ENCODE data around the gene FLYWCH1. TPM values are rescaled to one million over a fixed set of nuclear protein-coding genes. Genes with fewer than 3 reads are reported as not detected.

Gene FLYWCH1
- total RNA-seq, 1 experiment from 2014 or later: 12.5 TPM

- no peaks in the 10 kb centered on the region for H3K79me1 ChIP-seq (ENCODE audit: insufficient read depth, low read depth, low read length, poor library complexity, severe bottlenecking)
- H3K23me2 ChIP-seq (ENCODE audit: insufficient read length, low read depth, low read length, poor library complexity, severe bottlenecking): no peaks in the 10 kb centered on the region
- H2BK12ac ChIP-seq (ENCODE audit: insufficient read length, low read depth, low read length): no peak overlapping the region
- no peak overlapping the region for H3K23ac ChIP-seq (ENCODE audit: insufficient read length, low read depth, low read length)
- no peaks in the 10 kb centered on the region; the same call in 1 of the 2 replicates for H3K27me3 Mint-ChIP-seq (ENCODE audit: low read depth)
- no peak overlapping the region for H4K5ac ChIP-seq (ENCODE audit: insufficient read length, low read depth, low read length)
- H2BK20ac ChIP-seq (ENCODE audit: low read depth, low read length, poor library complexity, severe bottlenecking): no peak overlapping the region
- no peak overlapping the region for H3K9ac ChIP-seq (ENCODE audit: extremely low read depth, insufficient read length, low read length)
- peaks cover 2% of the 10 kb centered on the region for H4K20me1 ChIP-seq (ENCODE audit: control insufficient read depth, insufficient read depth, insufficient read length)
- no peak overlapping the region for H3K27ac ChIP-seq (ENCODE audit: insufficient read length, low read depth, low read length)
- no peaks in the 10 kb centered on the region for H3K9me3 ChIP-seq (ENCODE audit: control insufficient read depth, low read depth, low read length)
- H3K4ac ChIP-seq (ENCODE audit: low read depth, low read length): no peak overlapping the region
- no peak overlapping the region for H2BK120ac ChIP-seq (ENCODE audit: low read depth, low read length, poor library complexity, severe bottlenecking)
- no peak overlapping the region for H3K56ac ChIP-seq (ENCODE audit: insufficient read length, low read depth, low read length)
- no peak overlapping the region for H3T11ph ChIP-seq (ENCODE audit: low read length)
- H3K14ac ChIP-seq (ENCODE audit: insufficient read depth, low read length): no peak overlapping the region
- no peaks in the 10 kb centered on the region for H3K79me2 ChIP-seq (ENCODE audit: insufficient read depth, low read length)
- H4K91ac ChIP-seq (ENCODE audit: insufficient read length, low read depth, low read length): no peak overlapping the region
- H3K9me3 Mint-ChIP-seq: no peaks in the 10 kb centered on the region
- H4K8ac ChIP-seq (replicated peaks; ENCODE audit: insufficient read length, low read depth, low read length): no peak overlapping the region
- H3K27ac Mint-ChIP-seq: no peak overlapping the region
- H3K18ac ChIP-seq (ENCODE audit: insufficient read length, low read depth, low read length): no peak overlapping the region
- WGBS (ENCODE audit: extremely low coverage, insufficient read length, low lambda C conversion rate): no CpG with 5 or more reads among the region's 7 CpGs
- 0 out of 5 replicates have a peak overlapping the region, but pooled peaks of 1 of the 2 experiments have one; percentile 23 for H3K4me3 Mint-ChIP-seq
- H2AK5ac ChIP-seq (ENCODE audit: insufficient read length, low read length): no peak overlapping the region
- no peaks in the 10 kb centered on the region for H3K4me1 Mint-ChIP-seq
- no peak overlapping the region for H3K4me2 ChIP-seq (ENCODE audit: insufficient read depth, insufficient read length, low read length)
- H3K36me3 Mint-ChIP-seq (ENCODE audit: insufficient read depth in 1 of 3, low read depth in 3 of 3): no peaks in the 10 kb centered on the region; a peak in 1 of 7 replicates
- no peaks in the 10 kb centered on the region for H3K27me3 ChIP-seq (ENCODE audit: insufficient read depth, low read length)
- no peak overlapping the region for H2BK5ac ChIP-seq (ENCODE audit: insufficient read length, low read length)
- TF ChIP-seq CTCF (conservative IDR thresholded peaks at IDR 0.05): no peak
- H3K4me1 ChIP-seq (ENCODE audit: insufficient read depth, low read length): no peaks in the 10 kb centered on the region
- no peak for DNase-seq
- H2AFZ ChIP-seq (ENCODE audit: low read length): no peak overlapping the region
- H2BK15ac ChIP-seq (ENCODE audit: low read depth, low read length): no peak overlapping the region
Observed at GRCh38 chr16:2897110-2897509, 14.6 kb upstream of the FLYWCH1 start.

All from H9 (cell line).